ENCODE data around the gene PEAK1.
"Not testable (repeated sequence)": the region's sequence is repeated elsewhere in the genome, so short reads cannot be mapped to it uniquely, and the experiment has no call there.

Gene PEAK1

GRCh38 chr15:77291107-77291506, 128.8 kb downstream of the PEAK1 start:
- Mint-ChIP-seq H3K27ac (no peak overlapping the region), H3K4me1 (no peaks in the 10 kb centered on the region), H3K36me3 (no peaks in the 10 kb centered on the region), H3K4me3 (no peak overlapping the region), H3K9me3 (no peaks in the 10 kb centered on the region)
- no peak for DNase-seq (ENCODE audit: low spot score in 2 of 2)
- ATAC-seq: no peak

- no peak for DNase-seq (ENCODE audit: low spot score in 2 of 2)
- H3K4me1 Mint-ChIP-seq: no peaks in the 10 kb centered on the region
- no peaks in the 10 kb centered on the region for H3K9me3 Mint-ChIP-seq
- H3K36me3 Mint-ChIP-seq: no peaks in the 10 kb centered on the region
- no peak overlapping the region for H3K4me3 Mint-ChIP-seq
- no peak overlapping the region for H3K27ac Mint-ChIP-seq
- no peak for ATAC-seq
These were observed 132.5 kb downstream of the PEAK1 start for GRCh38 chr15:77287385-77287784.

GRCh38 chr15:77285057-77285997, 134.6 kb downstream of the PEAK1 start:
- no peaks in the 10 kb centered on the region for H3K4me1 Mint-ChIP-seq
- DNase-seq (ENCODE audit: low spot score in 2 of 2) (no peak), ATAC-seq (no peak)
- no peaks in the 10 kb centered on the region for H3K9me3 Mint-ChIP-seq
- no peak overlapping the region for H3K4me3 Mint-ChIP-seq
- peaks cover 6% of the 10 kb centered on the region for H3K36me3 Mint-ChIP-seq
- no peak overlapping the region for H3K27ac Mint-ChIP-seq

- no peak for ATAC-seq
- DNase-seq (ENCODE audit: low spot score in 2 of 2): no peak
- Mint-ChIP-seq H3K36me3 (peaks cover 6% of the 10 kb centered on the region), H3K4me1 (peaks cover 6% of the 10 kb centered on the region), H3K9me3 (no peaks in the 10 kb centered on the region), H3K4me3 (no peak overlapping the region), H3K27ac (no peak overlapping the region)
These were observed 137.6 kb downstream of the PEAK1 start for GRCh38 chr15:77282333-77282732.

- Mint-ChIP-seq H3K9me3 (no peaks in the 10 kb centered on the region), H3K4me1 (peaks cover 16% of the 10 kb centered on the region), H3K36me3 (peaks cover 2% of the 10 kb centered on the region), H3K4me3 (no peak overlapping the region), H3K27ac (no peak overlapping the region)
- no peak for DNase-seq (ENCODE audit: low spot score in 2 of 2)
- no peak for ATAC-seq
These were observed 143.0 kb downstream of the PEAK1 start for GRCh38 chr15:77276943-77277342.

GRCh38 chr15:77276096-77276495, 143.8 kb downstream of the PEAK1 start:
- H3K9me3 Mint-ChIP-seq: no peaks in the 10 kb centered on the region
- H3K4me3 Mint-ChIP-seq: no peak overlapping the region
- DNase-seq (ENCODE audit: low spot score in 2 of 2) (no peak), ATAC-seq (no peak)
- H3K4me1 Mint-ChIP-seq: peaks cover 16% of the 10 kb centered on the region
- H3K27ac Mint-ChIP-seq: no peak overlapping the region
- H3K36me3 Mint-ChIP-seq: no peaks in the 10 kb centered on the region

- not testable (repeated sequence) for ATAC-seq; DNase-seq (ENCODE audit: low spot score in 2 of 2); H3K4me3 Mint-ChIP-seq; H3K36me3 Mint-ChIP-seq; H3K9me3 Mint-ChIP-seq; H3K27ac Mint-ChIP-seq
- H3K4me1 Mint-ChIP-seq: peaks cover 11% of the 10 kb centered on the region
These were observed 146.8 kb downstream of the PEAK1 start for GRCh38 chr15:77273136-77273535.

- DNase-seq (ENCODE audit: low spot score in 2 of 2) (no peak), ATAC-seq (no peak)
- peak overlapping the region; percentile 26 for H3K27ac Mint-ChIP-seq
- peaks cover 6% of the 10 kb centered on the region for H3K4me1 Mint-ChIP-seq
- no peaks in the 10 kb centered on the region for H3K36me3 Mint-ChIP-seq
- H3K9me3 Mint-ChIP-seq: peaks cover 3% of the 10 kb centered on the region
- H3K4me3 Mint-ChIP-seq: no peak overlapping the region
These were observed 153.1 kb downstream of the PEAK1 start for GRCh38 chr15:77266708-77267386.

GRCh38 chr15:77255385-77255784, 164.5 kb downstream of the PEAK1 start:
- no peak for ATAC-seq
- Mint-ChIP-seq H3K4me1 (no peaks in the 10 kb centered on the region), H3K36me3 (peaks cover 7% of the 10 kb centered on the region), H3K4me3 (no peak overlapping the region), H3K9me3 (no peaks in the 10 kb centered on the region), H3K27ac (no peak overlapping the region)
- no peak for DNase-seq (ENCODE audit: low spot score in 2 of 2)

GRCh38 chr15:77251662-77252061, 168.2 kb downstream of the PEAK1 start:
- H3K27ac Mint-ChIP-seq: no peak overlapping the region
- DNase-seq (ENCODE audit: low spot score in 2 of 2) (no peak), ATAC-seq (no peak)
- no peaks in the 10 kb centered on the region for H3K9me3 Mint-ChIP-seq
- H3K36me3 Mint-ChIP-seq: peaks cover 12% of the 10 kb centered on the region
- no peak overlapping the region for H3K4me3 Mint-ChIP-seq
- H3K4me1 Mint-ChIP-seq: no peaks in the 10 kb centered on the region

GRCh38 chr15:77247116-77247515, 172.8 kb downstream of the PEAK1 start:
- Mint-ChIP-seq H3K4me1 (no peaks in the 10 kb centered on the region), H3K36me3 (peaks cover 12% of the 10 kb centered on the region), H3K4me3 (no peak overlapping the region), H3K9me3 (no peaks in the 10 kb centered on the region), H3K27ac (no peak overlapping the region)
- ATAC-seq (no peak), DNase-seq (ENCODE audit: low spot score in 2 of 2) (no peak)

GRCh38 chr15:77243716-77244401, 176.0 kb downstream of the PEAK1 start:
- Mint-ChIP-seq H3K36me3 (peaks cover 5% of the 10 kb centered on the region), H3K4me1 (no peaks in the 10 kb centered on the region), H3K4me3 (no peak overlapping the region), H3K27ac (no peak overlapping the region), H3K9me3 (no peaks in the 10 kb centered on the region)
- ATAC-seq: no peak
- DNase-seq (ENCODE audit: low spot score in 2 of 2): no peak

GRCh38 chr15:77243135-77243534, 176.8 kb downstream of the PEAK1 start:
- DNase-seq (ENCODE audit: low spot score in 2 of 2) (no peak), ATAC-seq (no peak)
- H3K4me3 Mint-ChIP-seq: no peak overlapping the region
- H3K27ac Mint-ChIP-seq: no peak overlapping the region
- H3K4me1 Mint-ChIP-seq: no peaks in the 10 kb centered on the region
- H3K9me3 Mint-ChIP-seq: no peaks in the 10 kb centered on the region
- H3K36me3 Mint-ChIP-seq: peaks cover 5% of the 10 kb centered on the region

- DNase-seq (ENCODE audit: low spot score in 2 of 2) (no peak), ATAC-seq (no peak)
- Mint-ChIP-seq H3K27ac (no peak overlapping the region), H3K4me1 (no peaks in the 10 kb centered on the region), H3K9me3 (no peaks in the 10 kb centered on the region), H3K4me3 (no peak overlapping the region), H3K36me3 (no peaks in the 10 kb centered on the region)
These were observed 179.9 kb downstream of the PEAK1 start for GRCh38 chr15:77239882-77240608.

- DNase-seq (ENCODE audit: low spot score in 2 of 2) (no peak), ATAC-seq (no peak)
- Mint-ChIP-seq H3K27ac (no peak overlapping the region), H3K9me3 (no peaks in the 10 kb centered on the region), H3K4me3 (no peak overlapping the region), H3K4me1 (peaks cover 7% of the 10 kb centered on the region), H3K36me3 (no peaks in the 10 kb centered on the region)
These were observed 184.3 kb downstream of the PEAK1 start for GRCh38 chr15:77235566-77235965.

Measured in stimulated activated effector memory CD8-positive, alpha-beta T cell treated with anti-CD3 and anti-CD28 coated beads, Interleukin-12 subunit alpha, Interleukin-12 subunit beta, amount 100 ng/mL, for 72 hours (primary cell).